Activated T-cell treated with anti-CD3 and anti-CD28 coated beads, Interleukin-2, amount 50 U/mL, for 4 hours (primary cell): Measurements from ENCODE around the gene UGT1A3. TPM values are rescaled to one million over a fixed set of nuclear protein-coding genes. Genes with fewer than 3 reads are reported as not detected.
"Not testable (repeated sequence)": the region's sequence is repeated elsewhere in the genome, so short reads cannot be mapped to it uniquely, and the experiment has no call there.

Source experiments
- ATAC-seq, 2 donors: fragments of 200-7000 bp; cut with Tn5 transposase; one replicate each; pipeline ENCODE4 v1.10.0; 2021
- DNase-seq: peaks from one replicate; pipeline ENCODE4 v3.0.0-alpha.2; 2020
- H3K27me3 Mint-ChIP-seq: one replicate; pipeline ENCODE4 v1.8.0; 2021; ENCODE audit warnings: low read depth, mixed read lengths
- H3K36me3 Mint-ChIP-seq: one replicate; pipeline ENCODE4 v1.8.0; 2022; ENCODE audit warnings: mixed read lengths; ENCODE audit not compliant: insufficient read depth
- H3K4me1 Mint-ChIP-seq: one replicate; pipeline ENCODE4 v1.8.0; 2021; ENCODE audit warnings: low read depth, mixed read lengths
- H3K4me3 Mint-ChIP-seq: one replicate; pipeline ENCODE4 v1.8.0; 2021; ENCODE audit warnings: mild to moderate bottlenecking, moderate library complexity, mixed read lengths
- H3K9me3 Mint-ChIP-seq: one replicate; pipeline ENCODE4 v1.8.0; 2021; ENCODE audit warnings: mixed read lengths
- total RNA-seq, 3 donors: library from RNA; stranded (reverse); gene quantifications; one replicate each; pipeline ENCODE4 v1.2.1, GENCODE V29; 2021

UGT1A3 gene
- total RNA-seq, 3 donors from 2014 or later: not detected

DNA sequence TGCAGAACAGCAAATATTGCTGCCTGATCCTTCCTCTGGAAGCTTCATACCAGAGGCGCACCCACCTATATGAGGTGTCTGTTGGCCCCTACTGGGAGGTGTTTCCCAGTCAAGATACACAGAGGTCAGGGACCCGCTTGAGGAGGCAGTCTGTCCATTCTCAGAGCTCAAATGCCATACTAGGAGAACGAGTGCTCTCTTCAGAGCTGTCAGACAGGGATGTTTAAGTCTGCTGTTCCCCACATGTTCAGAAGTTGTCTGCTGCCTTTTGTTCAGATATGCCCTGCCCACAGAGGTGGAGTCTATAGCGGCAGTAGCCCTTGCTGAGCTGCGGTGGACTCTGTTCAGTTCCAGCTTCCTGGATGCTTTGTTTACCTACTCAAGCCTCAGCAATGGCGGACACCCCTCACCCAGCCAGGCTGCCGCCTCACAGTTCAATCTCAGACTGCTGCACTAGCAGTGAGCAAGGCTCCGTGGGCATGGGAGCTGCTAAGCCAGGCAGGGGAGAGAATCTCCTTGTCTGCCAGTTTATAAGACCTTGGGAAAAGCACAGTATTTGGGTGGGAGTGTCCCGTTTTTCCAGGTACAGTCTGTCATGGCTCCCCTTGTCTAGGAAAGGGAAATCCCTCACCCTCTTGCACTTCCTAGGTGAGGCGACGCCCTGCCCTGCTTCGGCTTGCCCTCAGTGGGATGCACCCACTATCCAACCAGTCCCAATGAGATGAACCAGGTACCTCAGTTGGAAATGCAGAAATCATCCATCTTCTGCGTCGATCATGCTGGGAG lies 8.2 kb downstream of the UGT1A3 start:
- H3K4me1 Mint-ChIP-seq, H3K9me3 Mint-ChIP-seq, DNase-seq, H3K4me3 Mint-ChIP-seq, ATAC-seq, H3K36me3 Mint-ChIP-seq: not testable (repeated sequence)
- H3K27me3 Mint-ChIP-seq: peaks cover 38% of the 10 kb centered on the region

DNA sequence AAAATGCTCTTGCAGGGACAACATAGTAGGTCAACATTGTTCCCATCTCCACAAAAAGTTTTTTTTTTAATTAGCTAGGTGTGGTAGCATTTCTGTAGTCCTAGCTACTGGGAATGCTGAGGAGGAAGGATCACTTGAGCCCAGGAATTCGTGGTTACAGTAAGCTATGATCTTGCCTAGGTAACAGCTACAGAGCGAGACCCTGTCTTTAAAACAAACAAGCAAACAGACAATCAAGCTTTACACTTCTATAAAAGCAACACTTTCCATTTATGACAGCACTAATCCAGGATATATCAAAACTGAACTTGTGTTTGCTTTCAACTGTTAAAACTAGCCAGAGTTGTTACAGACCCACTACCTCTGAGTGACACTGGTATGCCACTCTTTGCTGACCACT lies 12.0 kb downstream of the UGT1A3 start:
- Mint-ChIP-seq H3K9me3 (no peaks in the 10 kb centered on the region), H3K36me3 (no peaks in the 10 kb centered on the region), H3K4me1 (no peaks in the 10 kb centered on the region), H3K27me3 (peaks cover 30% of the 10 kb centered on the region), H3K4me3 (no peak overlapping the region)
- ATAC-seq: no peak
- no peak for DNase-seq

DNA sequence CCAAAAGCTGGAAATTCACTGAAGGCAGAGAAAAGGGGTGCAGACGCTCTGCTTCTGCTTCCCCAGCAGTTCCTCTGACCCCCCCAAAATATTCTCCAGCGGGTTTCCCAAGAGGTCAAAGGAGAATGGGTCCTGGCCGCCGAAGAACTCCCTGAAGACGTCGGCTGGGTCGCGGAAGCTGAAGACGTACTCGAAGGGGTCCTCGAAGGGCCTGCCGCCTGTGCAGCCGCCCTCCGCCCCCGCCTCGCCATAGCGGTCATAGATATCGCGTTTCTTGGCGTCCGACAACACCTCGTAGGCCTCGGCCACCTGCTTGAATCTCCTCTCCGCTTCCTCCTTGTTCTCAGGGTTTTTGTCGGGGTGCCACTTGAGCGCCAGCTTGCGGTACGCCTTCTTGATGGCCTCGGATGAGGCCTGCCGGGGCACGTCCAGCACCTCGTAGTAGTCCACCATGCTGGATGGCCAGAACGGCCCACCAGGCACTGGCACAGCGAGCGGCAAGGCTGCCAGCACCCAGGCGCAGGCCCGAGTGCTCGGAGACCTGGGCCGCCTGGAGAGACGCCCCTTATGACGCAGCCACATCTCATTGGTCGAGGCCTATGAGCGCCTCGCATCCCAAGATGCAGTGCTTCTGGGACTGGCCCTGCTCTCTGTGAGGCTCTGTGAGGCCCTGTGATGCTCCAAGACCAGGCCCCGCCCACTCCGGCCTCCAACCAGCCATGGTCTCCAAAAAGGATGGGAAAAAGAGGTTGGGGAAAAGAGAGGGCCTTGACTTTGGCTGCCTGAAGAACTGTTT lies 14.8 kb downstream of the UGT1A3 start:
- no peaks in the 10 kb centered on the region for H3K9me3 Mint-ChIP-seq
- ATAC-seq: no peak
- no peak overlapping the region for H3K4me3 Mint-ChIP-seq
- peaks cover 26% of the 10 kb centered on the region for H3K27me3 Mint-ChIP-seq
- H3K36me3 Mint-ChIP-seq: no peaks in the 10 kb centered on the region
- DNase-seq: no peak
- H3K4me1 Mint-ChIP-seq: no peaks in the 10 kb centered on the region

DNA sequence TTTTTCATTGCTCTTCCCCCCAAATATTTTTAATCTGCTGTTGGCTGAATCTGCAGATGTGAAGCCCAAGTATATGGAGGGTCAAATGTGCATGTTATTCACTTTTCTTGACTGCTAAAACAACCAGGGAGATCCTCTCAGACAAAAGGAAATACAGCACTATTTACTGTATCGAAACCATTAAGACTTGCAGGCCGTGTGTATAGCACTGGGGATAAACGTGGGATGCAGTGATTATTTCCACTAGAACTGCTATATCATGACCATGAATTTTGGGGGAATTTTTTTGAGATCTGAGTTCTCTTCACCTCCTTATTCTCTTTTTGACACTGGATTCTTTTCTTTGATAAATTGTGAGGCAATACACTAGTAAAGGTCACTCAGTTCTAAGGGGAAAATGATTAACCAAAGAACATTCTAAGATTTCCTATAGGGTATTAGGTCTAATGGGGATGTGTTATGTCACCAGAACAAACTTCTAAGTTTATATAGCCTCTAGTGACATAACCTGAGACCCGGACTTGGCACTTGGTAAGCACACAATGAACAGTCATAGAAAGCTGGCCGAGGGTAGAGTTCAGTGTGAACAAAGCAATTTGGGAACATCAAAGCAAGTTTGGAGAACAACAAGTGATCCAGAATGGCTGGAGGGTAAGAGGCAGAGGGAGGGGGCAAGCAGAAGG lies 16.4 kb downstream of the UGT1A3 start:
- H3K4me1 Mint-ChIP-seq: no peaks in the 10 kb centered on the region
- ATAC-seq (no peak), DNase-seq (no peak)
- H3K36me3 Mint-ChIP-seq: no peaks in the 10 kb centered on the region
- peaks cover 6% of the 10 kb centered on the region for H3K9me3 Mint-ChIP-seq
- H3K4me3 Mint-ChIP-seq: no peak overlapping the region
- peaks cover 26% of the 10 kb centered on the region for H3K27me3 Mint-ChIP-seq

DNA sequence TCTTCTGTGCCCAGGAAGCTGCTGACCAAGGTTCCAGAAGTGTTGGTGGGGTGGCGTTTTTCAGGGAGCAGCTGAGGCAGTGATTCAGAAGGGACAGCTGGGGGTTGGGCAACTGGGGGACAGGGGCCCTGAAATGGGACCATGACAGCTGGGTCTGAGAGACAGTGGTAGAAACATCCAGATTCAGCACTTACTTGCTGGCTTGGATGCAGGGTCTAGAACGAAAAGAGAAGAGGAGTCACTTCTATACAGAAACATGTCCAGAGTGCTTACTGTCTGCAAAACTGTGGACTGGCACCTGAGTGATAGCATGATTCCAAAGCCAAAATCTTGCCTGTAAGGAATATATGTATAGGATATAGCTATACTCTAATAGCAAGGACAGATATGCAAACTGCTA lies 17.0 kb downstream of the UGT1A3 start:
- H3K36me3 Mint-ChIP-seq, H3K4me3 Mint-ChIP-seq, DNase-seq, H3K9me3 Mint-ChIP-seq, H3K4me1 Mint-ChIP-seq, ATAC-seq: not testable (repeated sequence)
- peaks cover 23% of the 10 kb centered on the region for H3K27me3 Mint-ChIP-seq

DNA sequence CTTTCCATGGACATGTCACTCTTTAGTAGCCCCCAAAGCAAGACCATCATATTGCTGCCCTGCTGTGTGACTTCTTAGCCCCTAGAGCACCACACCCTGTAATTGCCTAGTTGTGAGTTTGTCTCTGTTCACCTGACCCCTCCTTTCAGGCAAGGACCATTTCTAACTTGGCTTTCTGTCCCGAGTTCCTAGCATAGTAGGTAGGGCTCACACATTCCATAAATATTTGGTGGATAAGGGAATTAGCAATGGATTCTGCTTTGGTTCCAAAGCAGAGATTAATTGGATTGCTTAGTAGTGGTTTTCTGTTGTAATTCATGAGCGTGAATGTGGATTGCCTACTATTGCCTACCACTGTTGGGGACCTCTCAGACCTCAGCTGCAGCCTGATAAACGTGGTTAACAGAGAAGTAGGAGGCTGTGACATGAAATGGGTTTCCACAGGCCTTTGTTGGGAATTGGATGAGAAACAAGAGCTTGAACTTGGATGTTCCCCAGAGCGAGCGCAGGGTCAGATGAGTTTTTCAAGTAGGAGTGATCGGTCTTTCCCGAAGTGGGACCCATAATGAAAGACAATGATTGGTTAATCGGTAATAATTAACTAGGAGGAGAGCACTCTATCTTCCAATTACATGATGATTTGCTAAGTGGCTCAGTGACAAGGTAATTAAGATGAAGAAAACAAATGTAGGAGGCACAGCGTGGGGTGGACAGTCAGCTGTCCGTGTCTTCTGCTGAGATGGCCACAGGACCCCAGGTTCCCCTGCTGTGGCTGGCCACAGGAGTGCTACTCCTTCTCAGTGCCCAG lies 17.8 kb downstream of the UGT1A3 start:
- no peak for DNase-seq
- no peaks in the 10 kb centered on the region for H3K4me1 Mint-ChIP-seq
- no peak overlapping the region for H3K4me3 Mint-ChIP-seq
- H3K27me3 Mint-ChIP-seq: peaks cover 17% of the 10 kb centered on the region
- ATAC-seq: no peak
- no peaks in the 10 kb centered on the region for H3K36me3 Mint-ChIP-seq
- peaks cover 13% of the 10 kb centered on the region for H3K9me3 Mint-ChIP-seq

DNA sequence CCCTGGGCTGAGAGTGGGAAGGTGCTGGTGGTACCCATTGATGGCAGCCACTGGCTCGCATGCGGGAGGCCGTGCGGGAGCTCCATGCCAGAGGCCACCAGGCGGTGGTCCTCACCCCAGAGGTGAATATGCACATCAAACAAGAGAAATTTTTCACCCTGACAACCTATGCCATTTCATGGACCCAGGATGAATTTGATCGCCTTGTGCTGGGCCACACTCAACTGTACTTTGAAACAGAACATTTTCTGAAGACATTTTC lies 18.4 kb downstream of the UGT1A3 start:
- Mint-ChIP-seq H3K9me3 (peaks cover 16% of the 10 kb centered on the region), H3K4me1 (no peaks in the 10 kb centered on the region), H3K27me3 (peaks cover 19% of the 10 kb centered on the region), H3K4me3 (no peak overlapping the region), H3K36me3 (no peaks in the 10 kb centered on the region)
- DNase-seq (no peak), ATAC-seq (no peak)

DNA sequence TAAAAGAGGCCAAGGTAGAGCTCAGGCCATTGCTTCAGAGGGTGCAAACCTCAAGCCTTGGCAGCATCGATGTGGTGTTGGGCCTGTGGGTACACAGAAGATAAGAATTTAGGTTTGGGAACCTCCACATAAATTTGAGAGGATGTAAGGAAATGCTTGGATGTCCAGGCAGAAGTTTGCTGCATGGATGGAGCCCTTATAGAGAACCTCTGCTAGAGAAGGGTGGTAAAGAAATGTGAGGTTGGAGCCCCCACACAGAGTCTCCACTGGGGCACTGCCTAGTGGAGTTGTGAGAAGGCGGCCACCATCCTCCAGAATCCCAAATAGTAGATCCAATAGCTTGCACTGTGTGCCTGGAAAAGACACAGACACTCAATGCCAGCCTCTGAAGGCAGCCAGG lies 21.8 kb downstream of the UGT1A3 start:
- Mint-ChIP-seq H3K27me3 (peaks cover 27% of the 10 kb centered on the region), H3K9me3 (peaks cover 16% of the 10 kb centered on the region)
- H3K4me3 Mint-ChIP-seq, DNase-seq, H3K4me1 Mint-ChIP-seq, ATAC-seq, H3K36me3 Mint-ChIP-seq: not testable (repeated sequence)

DNA sequence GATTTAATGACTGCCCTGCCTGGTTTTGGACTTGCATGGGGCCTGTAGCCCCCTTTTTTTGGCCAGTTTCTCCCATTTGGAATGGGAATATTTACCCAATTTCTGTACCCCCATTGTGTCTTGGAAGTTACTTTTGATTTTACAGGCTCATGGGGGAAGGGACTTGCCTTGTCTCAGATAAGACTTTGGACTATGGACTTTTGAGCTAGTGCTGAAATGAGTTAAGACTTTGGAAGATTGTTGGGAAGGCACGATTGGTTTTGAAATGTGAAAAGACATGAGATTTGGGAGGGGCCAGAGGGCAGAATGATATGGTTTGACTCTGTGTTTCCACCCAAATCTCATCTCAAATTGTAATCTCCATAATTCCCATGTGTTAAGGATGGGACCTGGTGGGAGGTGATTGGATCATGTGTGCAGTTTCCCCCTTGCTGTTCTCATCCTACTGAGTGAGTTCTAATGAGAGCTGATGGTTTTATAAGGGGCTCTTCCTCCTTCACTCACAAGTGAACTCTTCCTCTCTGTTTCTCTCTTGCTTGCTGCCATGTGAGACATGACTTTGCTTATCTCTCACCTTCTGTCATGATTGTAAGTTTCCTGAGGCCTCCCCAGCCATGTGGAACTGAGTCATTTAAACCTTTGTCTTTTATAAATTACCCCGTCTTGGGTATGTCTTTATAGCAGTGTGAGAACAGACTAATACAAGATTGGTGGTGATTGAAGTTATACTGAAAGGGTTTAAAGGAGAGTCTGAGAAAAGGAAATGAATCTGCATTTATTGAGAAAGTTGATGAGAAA lies 22.6 kb downstream of the UGT1A3 start:
- Mint-ChIP-seq H3K27me3 (peaks cover 25% of the 10 kb centered on the region), H3K9me3 (peaks cover 16% of the 10 kb centered on the region)
- DNase-seq, H3K4me1 Mint-ChIP-seq, H3K36me3 Mint-ChIP-seq, ATAC-seq, H3K4me3 Mint-ChIP-seq: not testable (repeated sequence)

DNA sequence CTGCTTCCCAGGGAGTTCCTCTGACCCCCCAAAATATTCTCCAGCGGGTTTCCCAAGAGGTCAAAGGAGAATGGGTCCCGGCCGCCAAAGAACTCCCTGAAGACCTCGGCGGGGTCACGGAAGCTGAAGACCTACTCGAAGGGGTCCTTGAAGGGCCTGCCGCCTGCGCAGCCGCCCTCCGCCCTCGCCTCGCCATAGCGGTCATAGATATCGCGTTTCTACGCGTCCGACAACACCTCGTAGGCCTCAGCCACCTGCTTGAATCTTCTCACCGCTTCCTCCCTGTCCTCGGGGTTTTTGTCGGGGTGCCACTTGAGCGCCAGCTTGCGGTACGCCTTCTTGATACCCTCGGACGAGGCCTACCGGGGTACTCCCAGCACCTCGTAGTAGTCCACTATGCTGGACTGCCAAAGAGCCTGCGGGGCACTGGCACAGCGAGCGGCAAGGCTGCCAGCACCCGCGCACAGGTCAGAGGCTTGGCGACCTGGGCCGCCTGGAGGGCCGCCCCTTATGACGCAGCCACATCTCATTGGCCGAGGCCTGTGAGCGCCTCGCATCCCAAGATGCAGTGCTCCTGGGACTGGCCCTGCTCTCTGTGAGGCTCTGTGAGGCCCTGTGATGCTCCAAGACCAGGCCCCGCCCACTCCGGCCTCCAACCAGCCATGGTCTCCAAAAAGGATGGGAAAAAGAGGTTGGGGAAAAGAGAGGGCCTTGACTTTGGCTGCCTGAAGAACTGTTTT lies 26.2 kb downstream of the UGT1A3 start:
- H3K4me3 Mint-ChIP-seq: no peak overlapping the region
- no peak for DNase-seq
- no peak for ATAC-seq
- no peaks in the 10 kb centered on the region for H3K36me3 Mint-ChIP-seq
- H3K4me1 Mint-ChIP-seq: no peaks in the 10 kb centered on the region
- peaks cover 13% of the 10 kb centered on the region for H3K27me3 Mint-ChIP-seq
- peaks cover 12% of the 10 kb centered on the region for H3K9me3 Mint-ChIP-seq

DNA sequence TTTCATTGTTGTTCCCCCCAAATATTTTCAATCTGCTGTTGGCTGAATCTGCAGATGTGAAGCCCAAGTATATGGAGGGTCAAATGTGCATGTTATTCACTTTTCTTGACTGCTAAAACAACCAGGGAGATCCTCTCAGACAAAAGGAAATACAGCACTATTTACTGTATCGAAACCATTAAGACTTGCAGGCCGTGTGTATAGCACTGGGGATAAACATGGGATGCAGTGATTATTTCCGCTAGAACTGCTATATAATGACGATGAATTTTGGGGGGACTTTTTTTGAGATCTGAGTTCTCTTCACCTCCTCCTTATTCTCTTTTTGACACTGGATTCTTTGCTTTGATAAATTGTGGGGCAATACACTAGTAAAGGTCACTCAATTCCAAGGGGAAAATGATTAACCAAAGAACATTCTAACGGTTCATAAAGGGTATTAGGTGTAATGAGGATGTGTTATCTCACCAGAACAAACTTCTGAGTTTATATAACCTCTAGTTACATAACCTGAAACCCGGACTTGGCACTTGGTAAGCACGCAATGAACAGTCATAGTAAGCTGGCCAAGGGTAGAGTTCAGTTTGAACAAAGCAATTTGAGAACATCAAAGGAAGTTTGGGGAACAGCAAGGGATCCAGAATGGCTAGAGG lies 27.7 kb downstream of the UGT1A3 start:
- Mint-ChIP-seq H3K4me3 (no peak overlapping the region), H3K27me3 (peaks cover 13% of the 10 kb centered on the region), H3K4me1 (no peaks in the 10 kb centered on the region), H3K9me3 (peaks cover 4% of the 10 kb centered on the region), H3K36me3 (no peaks in the 10 kb centered on the region)
- ATAC-seq: no peak
- DNase-seq: no peak

DNA sequence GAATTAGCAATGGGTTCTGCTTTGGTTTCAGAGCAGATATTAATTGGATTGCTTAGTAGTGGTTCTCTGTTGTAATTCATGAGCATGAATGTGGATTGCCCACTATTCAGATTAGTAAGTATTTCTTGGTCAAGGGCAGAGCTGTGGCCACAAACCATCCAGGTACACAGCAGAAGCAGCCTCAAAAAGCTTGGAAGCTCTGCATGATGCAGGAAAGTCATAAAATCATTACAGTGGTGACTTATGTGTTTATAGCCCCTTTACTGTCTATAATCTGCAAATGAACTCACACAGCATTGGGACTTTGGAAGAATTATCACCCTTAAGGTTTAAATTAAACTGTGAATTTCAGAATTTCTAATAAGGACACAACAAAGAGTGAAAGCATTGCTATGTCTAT lies 29.3 kb downstream of the UGT1A3 start:
- no peaks in the 10 kb centered on the region for H3K9me3 Mint-ChIP-seq
- no peaks in the 10 kb centered on the region for H3K36me3 Mint-ChIP-seq
- H3K27me3 Mint-ChIP-seq: peaks cover 11% of the 10 kb centered on the region
- no peak for ATAC-seq
- no peak overlapping the region for H3K4me3 Mint-ChIP-seq
- DNase-seq: no peak
- no peaks in the 10 kb centered on the region for H3K4me1 Mint-ChIP-seq

DNA sequence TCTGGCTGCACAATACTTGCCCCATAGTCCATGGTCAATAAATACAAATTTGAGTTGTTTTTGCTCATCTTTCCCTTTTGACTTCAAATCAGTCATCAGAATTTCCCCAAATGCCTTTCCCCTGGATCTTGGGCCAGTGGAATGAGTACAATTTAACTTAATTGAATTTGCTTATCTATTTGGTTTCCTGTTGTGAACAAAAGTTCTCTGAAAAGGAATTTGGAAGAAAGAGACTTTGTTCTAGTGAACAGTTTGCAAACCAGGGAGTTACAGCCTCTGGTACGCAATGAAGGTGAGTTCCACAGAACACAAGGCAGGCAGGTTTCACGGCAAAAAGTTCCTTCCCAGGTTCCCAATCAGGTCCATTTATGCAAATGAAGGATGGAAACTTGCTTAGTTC lies 30.0 kb downstream of the UGT1A3 start:
- Mint-ChIP-seq H3K9me3 (no peaks in the 10 kb centered on the region), H3K36me3 (no peaks in the 10 kb centered on the region), H3K27me3 (peaks cover 11% of the 10 kb centered on the region), H3K4me3 (no peak overlapping the region), H3K4me1 (no peaks in the 10 kb centered on the region)
- no peak for ATAC-seq
- no peak for DNase-seq
